HepG2 (cell line): ENCODE results near the gene MRGPRG. TPM values are rescaled to one million over a fixed set of nuclear protein-coding genes. Genes with fewer than 3 reads are reported as not detected.

Source experiments
- ATAC-seq: fragments of 200-7000 bp; cut with Tn5 transposase; 3 replicates; pipeline ENCODE4 v1.9.1; 2020; ENCODE audit warnings: mild to moderate bottlenecking, moderate library complexity
- BruUV-seq: library from RNA; stranded (reverse); fragments of 400-500 nt; replicated peaks from 2 replicates; lab custom pipeline; 2021; lab: Mats Ljungman, UMichigan
- CTCF ChIA-PET: fragments of 300-600 bp; formaldehyde crosslinking; extraction: SDS; loops from one replicate; lab custom pipeline; 2021; ENCODE audit warnings: low total read pairs, inconsistent platforms, low intra/inter-chr PET ratio; lab: Yijun Ruan, JAX
- POLR2A ChIA-PET: fragments of 350-600 bp; sonication (Branson Sonifier 250); formaldehyde crosslinking; loops from one replicate; lab custom pipeline; 2020; ENCODE audit warnings: antibody characterized with exemption, inconsistent platforms; lab: Yijun Ruan, JAX
- DNase-seq: peaks from one replicate; pipeline ENCODE4 v3.0.0-alpha.2; 2015; ENCODE audit warnings: low spot score
- FAIRE-seq: peaks from 3 replicates; lab custom pipeline; 2011; peaks lifted over from hg19 to GRCh38; lab: Jason Lieb, UNC
- H2AFZ ChIP-seq: one replicate; pipeline ENCODE4 v1.6.1; 2011; ENCODE audit warnings: low read length, inconsistent platforms
- H3K27ac ChIP-seq: fragments of 300-600 bp; 3 replicates; pipeline ENCODE4 v1.8.0; 2011; ENCODE audit warnings: mixed run types, mild to moderate bottlenecking, mixed read lengths, low read length, inconsistent platforms; ENCODE audit not compliant: insufficient read depth; ENCODE audit errors: extremely low read length
- H3K27me3 ChIP-seq, 2 experiments: fragments of 200-600 bp in 1 of 2; 2 replicates in 1 of 2; 3 replicates in 1 of 2; pipeline versions ENCODE4 v1.6.0 to v1.8.0; 2011; ENCODE audit warnings: low read length in 2 of 2, mild to moderate bottlenecking in 2 of 2, moderate library complexity in 2 of 2, inconsistent platforms in 1 of 2; ENCODE audit not compliant: insufficient read depth in 2 of 2, control insufficient read depth in 1 of 2
- H3K36me3 ChIP-seq, 2 experiments: fragments of 200-600 bp in 1 of 2; replicated peaks in 1 of 2; 2 replicates in 1 of 2; 3 replicates in 1 of 2; pipeline versions ENCODE4 v1.5.1 to v1.8.0; 2011; ENCODE audit warnings: low read length in 2 of 2, inconsistent platforms in 1 of 2; ENCODE audit not compliant: insufficient read depth in 2 of 2, control insufficient read depth in 1 of 2
- H3K4me1 ChIP-seq: 2 replicates; pipeline ENCODE4 v1.5.1; 2012; ENCODE audit warnings: low read length, inconsistent platforms; ENCODE audit not compliant: insufficient read depth
- H3K4me2 ChIP-seq: 2 replicates; pipeline ENCODE4 v1.6.0; 2011; ENCODE audit warnings: low read depth, low read length, inconsistent platforms
- H3K4me3 ChIP-seq, 3 experiments: fragments of 200-600 bp in 1 of 3; sonication (generic), shearing (Covaris generic) in 1 of 3; replicated peaks in 1 of 3; 2 replicates each; pipeline ENCODE4 v1.5.1; 2011 to 2016; ENCODE audit warnings: low read length in 3 of 3, inconsistent platforms in 2 of 3, low read depth in 2 of 3, mild to moderate bottlenecking in 2 of 3, control low read depth in 1 of 3, mixed read lengths in 1 of 3; ENCODE audit not compliant: insufficient read depth in 1 of 3
- H3K79me2 ChIP-seq: one replicate; pipeline ENCODE4 v1.6.1; 2011; ENCODE audit warnings: low read length, inconsistent platforms; ENCODE audit not compliant: insufficient read depth
- H3K9ac ChIP-seq: 2 replicates; pipeline ENCODE4 v1.6.0; 2011; ENCODE audit warnings: mild to moderate bottlenecking, low read depth, low read length, inconsistent platforms; ENCODE audit not compliant: insufficient read depth
- H3K9me3 ChIP-seq: 2 replicates; pipeline ENCODE4 v1.5.1; 2012; ENCODE audit warnings: mild to moderate bottlenecking, low read length
- H4K20me1 ChIP-seq: 2 replicates; pipeline ENCODE4 v1.6.0; 2011; ENCODE audit warnings: inconsistent platforms, mild to moderate bottlenecking, low read length, moderate library complexity; ENCODE audit not compliant: insufficient read depth
- ARID3A ChIP-seq: IDR thresholded peaks from 2 replicates; pipeline ENCODE4 v1.6.1; 2012; ENCODE audit warnings: low read depth, low read length, improper control_type of control experiment
- BRD4 ChIP-seq: sonication (generic); formaldehyde crosslinking; IDR thresholded peaks from 2 replicates; pipeline ENCODE4 v1.4.0; 2020; ENCODE audit warnings: missing genetic modification reagents
- FOXO4 ChIP-seq: sonication (generic); formaldehyde crosslinking; conservative IDR thresholded peaks from 2 replicates; pipeline ENCODE4 v1.8.1; 2023; ENCODE audit warnings: missing genetic modification reagents
- MXD1 ChIP-seq: sonication (generic); formaldehyde crosslinking; IDR thresholded peaks from 2 replicates; pipeline ENCODE4 v1.4.0; 2020; ENCODE audit warnings: mild to moderate bottlenecking, missing genetic modification reagents
- PHF8 ChIP-seq: sonication (generic); formaldehyde crosslinking; IDR thresholded peaks from 2 replicates; pipeline ENCODE4 v1.5.0; 2020; ENCODE audit warnings: missing genetic modification reagents
- POGZ ChIP-seq: sonication (generic); formaldehyde crosslinking; IDR thresholded peaks from 2 replicates; pipeline ENCODE4 v1.4.0; 2020; ENCODE audit warnings: mild to moderate bottlenecking, missing genetic modification reagents
- PTBP1 ChIP-seq: fragments of 200-400 bp; formaldehyde crosslinking; IDR thresholded peaks from 2 replicates; pipeline ENCODE4 v1.6.1; 2018; ENCODE audit warnings: low read length, low read depth; ENCODE audit not compliant: poor library complexity, severe bottlenecking
- TCF12 ChIP-seq, 2 experiments: fragments of 450-650 bp in 1 of 2; sonication (generic) in 1 of 2; formaldehyde crosslinking in 1 of 2; IDR thresholded peaks; 2 replicates each; pipeline versions ENCODE4 v1.6.1 to v1.8.0; 2017 to 2022; ENCODE audit warnings: antibody characterized with exemption in 1 of 2, mild to moderate bottlenecking in 1 of 2, missing genetic modification reagents in 1 of 2, moderate library complexity in 1 of 2
- THAP11 ChIP-seq: IDR thresholded peaks from 2 replicates; pipeline ENCODE4 v1.6.1; 2016; ENCODE audit warnings: missing biosample characterization, missing genetic modification reagents
- ZNF326 ChIP-seq: sonication (generic); formaldehyde crosslinking; IDR thresholded peaks from 2 replicates; pipeline ENCODE4 v1.4.0; 2020; ENCODE audit warnings: missing genetic modification reagents, borderline replicate concordance
- ZNF589 ChIP-seq: sonication (generic); formaldehyde crosslinking; conservative IDR thresholded peaks from 2 replicates; pipeline ENCODE4 v1.8.0; 2022; ENCODE audit warnings: mild to moderate bottlenecking, moderate library complexity, missing genetic modification reagents
- ZSCAN21 ChIP-seq: sonication (generic); formaldehyde crosslinking; IDR thresholded peaks from 2 replicates; pipeline ENCODE4 v1.8.0; 2022; ENCODE audit warnings: mild to moderate bottlenecking, missing genetic modification reagents, moderate library complexity, borderline replicate concordance
- WGBS: methylation state at CpG from one replicate; pipeline ENCODE4 v1.1.6; 2017; ENCODE audit warnings: low lambda C conversion rate; 5-methylcytosine and 5-hydroxymethylcytosine counted together
- in situ Hi-C: cut with HindIII; loops from 2 replicates; pipeline ENCODE4 v1.10.0; 2017; ENCODE audit warnings: low pct_unique_long_range_greater_than_20kb; ENCODE audit not compliant: extremely low pct_ligation_motif_present
- intact Hi-C: fragments of 100-400 bp; cut with micrococcal nuclease; formaldehyde crosslinking; loops from one replicate; pipeline ENCODE4 v1.10.0; 2022; ENCODE audit not compliant: unreplicated experiment
- polyA plus RNA-seq, 8 experiments: library from polyadenylated mRNA; depleted of rRNA in 3 of 8; stranded (reverse) in 7 of 8; unstranded in 1 of 8; fragments of >200 nt; fragmentation: Illumina TruSeq in 4 of 8; extraction: Trizol in 4 of 8; gene quantifications; 2 replicates each; pipeline versions ENCODE4 v1.2.1 to v1.2.3, GENCODE V29; 2011 to 2016; ENCODE audit warnings: low read depth in 4 of 8, missing spikeins in 1 of 8, mixed read lengths in 1 of 8; ENCODE audit not compliant: insufficient read depth in 1 of 8
- total RNA-seq, 5 experiments: library from RNA; depleted of rRNA; stranded (reverse); fragments of >200 nt; fragmentation: Illumina TruSeq; extraction: Trizol; gene quantifications; 2 replicates each; pipeline ENCODE4 v1.2.3, GENCODE V29; 2016; ENCODE audit warnings: low read depth in 1 of 5
- TF ChIP-seq, protein P1 (sequence below): sonication (generic); formaldehyde crosslinking; IDR thresholded peaks from 2 replicates; pipeline ENCODE4 v1.9.0; 2021; ENCODE audit warnings: missing genetic modification reagents, mild to moderate bottlenecking, borderline replicate concordance
- TF ChIP-seq, protein P2 (sequence below): sonication (generic); formaldehyde crosslinking; IDR thresholded peaks from 2 replicates; pipeline ENCODE4 v1.8.0; 2022; ENCODE audit warnings: mild to moderate bottlenecking, missing genetic modification reagents
- TF ChIP-seq, protein P3 (sequence below): sonication (generic); formaldehyde crosslinking; IDR thresholded peaks from 2 replicates; pipeline ENCODE4 v1.4.0; 2020; ENCODE audit warnings: mild to moderate bottlenecking, missing genetic modification reagents
- TF ChIP-seq, protein P4 (sequence below): sonication (generic); formaldehyde crosslinking; IDR thresholded peaks from 2 replicates; pipeline ENCODE4 v1.5.0; 2020; ENCODE audit warnings: missing genetic modification reagents

Gene MRGPRG
- total and polyA plus RNA-seq, 2 of the 13 experiments (the other 11 are each of a cell fraction or from before 2014, with no cell fraction given), result not detected

- H3K4me2 ChIP-seq, result no peak overlapping the region
- H3K27ac ChIP-seq, result no peak overlapping the region
- H2AFZ ChIP-seq, result no peak overlapping the region
- ChIA-PET CTCF (no interaction called here), POLR2A (no interaction called here)
- H4K20me1 ChIP-seq, result 0 out of 2 replicates have a peak, but pooled peaks cover 5% of the 10 kb centered on the region
- no peak overlapping the region for H3K9ac ChIP-seq
- BruUV-seq, result no TSS peak
- H3K79me2 ChIP-seq, result no peaks in the 10 kb centered on the region
- in situ Hi-C loops (no loop called here), intact Hi-C loops (no loop called here)
- H3K4me1 ChIP-seq, result no peaks in the 10 kb centered on the region
- DNase-seq, result no peak
- no peak for ATAC-seq
- H3K4me3 ChIP-seq, result no peak overlapping the region
- WGBS, result 0% methylated on average over 1 of the region's 17 CpGs
- H3K36me3 ChIP-seq, result no peaks in the 10 kb centered on the region
- peaks cover 23 to 80% of the 10 kb centered on the region in 2 experiments; a peak in 4 of 5 replicates for H3K27me3 ChIP-seq
- H3K9me3 ChIP-seq, result no peaks in the 10 kb centered on the region
- no peak for FAIRE-seq
- TF ChIP-seq, protein P1, sequence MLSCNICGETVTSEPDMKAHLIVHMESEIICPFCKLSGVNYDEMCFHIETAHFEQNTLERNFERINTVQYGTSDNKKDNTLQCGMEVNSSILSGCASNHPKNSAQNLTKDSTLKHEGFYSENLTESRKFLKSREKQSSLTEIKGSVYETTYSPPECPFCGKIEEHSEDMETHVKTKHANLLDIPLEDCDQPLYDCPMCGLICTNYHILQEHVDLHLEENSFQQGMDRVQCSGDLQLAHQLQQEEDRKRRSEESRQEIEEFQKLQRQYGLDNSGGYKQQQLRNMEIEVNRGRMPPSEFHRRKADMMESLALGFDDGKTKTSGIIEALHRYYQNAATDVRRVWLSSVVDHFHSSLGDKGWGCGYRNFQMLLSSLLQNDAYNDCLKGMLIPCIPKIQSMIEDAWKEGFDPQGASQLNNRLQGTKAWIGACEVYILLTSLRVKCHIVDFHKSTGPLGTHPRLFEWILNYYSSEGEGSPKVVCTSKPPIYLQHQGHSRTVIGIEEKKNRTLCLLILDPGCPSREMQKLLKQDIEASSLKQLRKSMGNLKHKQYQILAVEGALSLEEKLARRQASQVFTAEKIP, result no peak
- TF ChIP-seq POGZ (CRISPR knock-in tag), result no peak
- TF ChIP-seq, protein P2, sequence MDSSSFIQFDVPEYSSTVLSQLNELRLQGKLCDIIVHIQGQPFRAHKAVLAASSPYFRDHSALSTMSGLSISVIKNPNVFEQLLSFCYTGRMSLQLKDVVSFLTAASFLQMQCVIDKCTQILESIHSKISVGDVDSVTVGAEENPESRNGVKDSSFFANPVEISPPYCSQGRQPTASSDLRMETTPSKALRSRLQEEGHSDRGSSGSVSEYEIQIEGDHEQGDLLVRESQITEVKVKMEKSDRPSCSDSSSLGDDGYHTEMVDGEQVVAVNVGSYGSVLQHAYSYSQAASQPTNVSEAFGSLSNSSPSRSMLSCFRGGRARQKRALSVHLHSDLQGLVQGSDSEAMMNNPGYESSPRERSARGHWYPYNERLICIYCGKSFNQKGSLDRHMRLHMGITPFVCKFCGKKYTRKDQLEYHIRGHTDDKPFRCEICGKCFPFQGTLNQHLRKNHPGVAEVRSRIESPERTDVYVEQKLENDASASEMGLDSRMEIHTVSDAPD (CRISPR knock-in tag), result no peak
- TF ChIP-seq ZNF326 (CRISPR knock-in tag), result no peak
- TF ChIP-seq ZNF589 (CRISPR knock-in tag), result no peak
- no peak for TF ChIP-seq TCF12 (IDR thresholded peaks at IDR 0.05)
- TF ChIP-seq TCF12 (CRISPR knock-in tag; IDR thresholded peaks at IDR 0.05), result no peak
- no peak for TF ChIP-seq THAP11 (CRISPR knock-in tag)
- no peak for TF ChIP-seq BRD4
- TF ChIP-seq, protein P3, sequence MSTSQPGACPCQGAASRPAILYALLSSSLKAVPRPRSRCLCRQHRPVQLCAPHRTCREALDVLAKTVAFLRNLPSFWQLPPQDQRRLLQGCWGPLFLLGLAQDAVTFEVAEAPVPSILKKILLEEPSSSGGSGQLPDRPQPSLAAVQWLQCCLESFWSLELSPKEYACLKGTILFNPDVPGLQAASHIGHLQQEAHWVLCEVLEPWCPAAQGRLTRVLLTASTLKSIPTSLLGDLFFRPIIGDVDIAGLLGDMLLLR (CRISPR knock-in tag), result no peak
- no peak for TF ChIP-seq FOXO4 (CRISPR knock-in tag)
- TF ChIP-seq PHF8 (CRISPR knock-in tag), result no peak
- TF ChIP-seq ARID3A, result no peak
- TF ChIP-seq, protein P4, sequence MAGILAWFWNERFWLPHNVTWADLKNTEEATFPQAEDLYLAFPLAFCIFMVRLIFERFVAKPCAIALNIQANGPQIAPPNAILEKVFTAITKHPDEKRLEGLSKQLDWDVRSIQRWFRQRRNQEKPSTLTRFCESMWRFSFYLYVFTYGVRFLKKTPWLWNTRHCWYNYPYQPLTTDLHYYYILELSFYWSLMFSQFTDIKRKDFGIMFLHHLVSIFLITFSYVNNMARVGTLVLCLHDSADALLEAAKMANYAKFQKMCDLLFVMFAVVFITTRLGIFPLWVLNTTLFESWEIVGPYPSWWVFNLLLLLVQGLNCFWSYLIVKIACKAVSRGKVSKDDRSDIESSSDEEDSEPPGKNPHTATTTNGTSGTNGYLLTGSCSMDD, result no peak
- no peak for TF ChIP-seq MXD1
- TF ChIP-seq PTBP1, result no peak
- no peak for TF ChIP-seq ZSCAN21
These were observed 16.9 kb downstream of the MRGPRG start for GRCh38 chr11:3201677-3202181.
